Amniotic stem cell (primary cell): ENCODE results near the gene MACROD1.

Experiments used
- DNase-seq: peaks from one replicate; lab custom pipeline; 2025; lab: John Stamatoyannopoulos, UW

Gene MACROD1

GRCh38 chr11:64112771-64113461 lies 53.0 kb downstream of the MACROD1 start:
- no peak for DNase-seq

- DNase-seq, result no peak
These were observed 55.2 kb downstream of the MACROD1 start for GRCh38 chr11:64110465-64111375.

GRCh38 chr11:64109332-64109731 lies 56.6 kb downstream of the MACROD1 start:
- DNase-seq, result no peak

GRCh38 chr11:64107303-64107702 lies 58.6 kb downstream of the MACROD1 start:
- no peak for DNase-seq

GRCh38 chr11:64104632-64105031 lies 61.3 kb downstream of the MACROD1 start:
- DNase-seq, result no peak

- DNase-seq, result no peak
These were observed 62.5 kb downstream of the MACROD1 start for GRCh38 chr11:64103277-64103985.

GRCh38 chr11:64102005-64102738 lies 63.7 kb downstream of the MACROD1 start:
- no peak for DNase-seq

GRCh38 chr11:64101461-64101860 lies 64.5 kb downstream of the MACROD1 start:
- DNase-seq, result no peak

GRCh38 chr11:64100782-64101353 lies 65.0 kb downstream of the MACROD1 start:
- no peak for DNase-seq

- no peak for DNase-seq
These were observed 65.6 kb downstream of the MACROD1 start for GRCh38 chr11:64100360-64100759.

GRCh38 chr11:64099436-64099835 lies 66.5 kb downstream of the MACROD1 start:
- no peak for DNase-seq

GRCh38 chr11:64098318-64098831 lies 67.5 kb downstream of the MACROD1 start:
- DNase-seq, result no peak

GRCh38 chr11:64097468-64098317 lies 68.2 kb downstream of the MACROD1 start:
- DNase-seq, result no peak

- DNase-seq, result no peak
These were observed 69.1 kb downstream of the MACROD1 start for GRCh38 chr11:64096835-64097234.

GRCh38 chr11:64095949-64096348 lies 70.0 kb downstream of the MACROD1 start:
- no peak for DNase-seq

- no peak for DNase-seq
These were observed 70.6 kb downstream of the MACROD1 start for GRCh38 chr11:64095273-64095817.

- no peak for DNase-seq
These were observed 71.3 kb downstream of the MACROD1 start for GRCh38 chr11:64094463-64095260.

GRCh38 chr11:64093233-64094039 lies 72.5 kb downstream of the MACROD1 start:
- DNase-seq, result no peak
